Measurements from ENCODE around the gene CAMSAP1.

CAMSAP1 gene

DNA sequence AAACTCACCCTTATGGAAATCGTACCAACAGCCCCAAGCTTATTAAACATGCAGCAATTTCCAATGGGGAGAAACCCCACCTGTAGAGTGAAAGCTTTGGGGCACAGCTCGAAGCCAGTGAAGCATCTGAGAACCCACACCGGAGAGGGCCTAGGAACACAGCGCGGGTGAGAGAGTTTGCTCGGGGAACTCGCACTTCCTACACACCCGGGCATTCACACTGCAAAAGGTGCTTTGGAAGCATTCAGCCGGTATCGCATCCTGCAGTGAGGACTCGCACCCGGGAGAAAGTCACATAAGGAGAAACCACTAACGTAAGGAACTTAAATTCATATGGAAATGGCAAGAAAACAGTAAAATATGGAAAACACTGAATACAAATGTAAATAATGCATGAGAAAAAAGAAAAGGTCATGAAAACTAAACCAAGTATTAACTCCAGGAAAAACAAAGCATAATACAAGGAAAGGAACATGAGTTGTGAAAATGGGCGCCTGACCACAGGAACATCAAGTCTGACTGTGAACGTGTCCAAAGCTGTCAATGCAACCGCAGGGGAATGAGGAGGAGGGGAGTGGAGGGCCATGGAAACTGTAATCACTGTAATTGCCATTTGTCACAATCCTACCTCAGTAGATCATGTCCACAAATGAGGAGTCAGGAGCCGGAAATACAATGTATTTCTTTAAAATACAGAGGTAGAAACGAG lies 28.7 kb downstream of the CAMSAP1 start:
- no peak for DNase-seq

DNA sequence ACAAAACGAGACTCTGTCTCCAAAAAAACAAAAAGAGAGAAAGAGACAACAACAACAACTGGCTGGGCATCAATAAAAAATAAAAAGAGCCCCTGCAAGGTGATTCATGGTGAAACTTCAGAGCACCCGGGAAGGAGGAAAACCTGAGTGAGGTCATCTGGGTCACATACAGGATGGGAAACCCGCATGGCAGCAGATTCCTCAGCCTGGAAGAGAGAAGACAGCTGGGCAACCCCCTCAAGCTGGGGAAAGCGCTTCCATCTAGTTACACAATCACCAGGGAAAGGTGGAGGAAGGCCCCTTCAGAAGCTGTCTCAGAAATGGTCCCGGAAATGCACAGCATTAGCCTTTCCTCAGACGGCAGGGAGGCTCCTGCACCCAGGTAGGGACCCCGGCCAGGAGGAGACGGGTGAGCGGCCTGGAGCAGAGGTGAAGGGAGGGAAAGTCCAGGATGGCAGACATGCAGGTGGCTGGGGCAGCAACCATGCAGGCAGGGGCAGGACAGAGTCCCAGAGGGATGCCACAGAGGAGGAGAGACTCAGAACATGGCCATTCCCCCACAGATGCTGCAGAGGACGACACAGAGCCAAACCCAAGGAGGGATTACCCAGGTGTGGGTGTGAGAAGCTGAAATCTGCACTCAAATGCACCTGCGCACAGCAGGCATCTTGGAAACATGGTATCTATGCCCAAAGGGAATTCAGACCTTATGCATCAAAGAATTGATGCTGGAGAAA lies 29.4 kb downstream of the CAMSAP1 start:
- no peak for DNase-seq

DNA sequence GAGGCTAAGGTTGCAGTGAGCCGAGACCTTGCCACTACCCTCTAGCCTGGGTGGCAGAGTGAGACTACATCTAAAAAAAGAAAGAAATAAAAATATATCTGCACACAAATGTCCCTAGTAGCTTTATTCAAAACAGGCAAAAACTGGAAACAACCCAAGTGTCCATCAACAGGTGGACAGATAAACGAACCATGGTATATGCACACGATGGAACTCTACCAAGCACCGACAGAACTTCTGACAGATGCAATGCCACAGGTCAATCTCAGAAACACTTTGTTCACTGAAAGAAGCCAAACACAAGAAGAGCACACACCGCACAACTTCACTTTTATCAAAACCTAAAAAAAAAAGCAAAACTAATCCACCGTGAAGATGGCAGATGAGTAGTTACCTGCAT lies 30.4 kb downstream of the CAMSAP1 start:
- no peak for DNase-seq

DNA sequence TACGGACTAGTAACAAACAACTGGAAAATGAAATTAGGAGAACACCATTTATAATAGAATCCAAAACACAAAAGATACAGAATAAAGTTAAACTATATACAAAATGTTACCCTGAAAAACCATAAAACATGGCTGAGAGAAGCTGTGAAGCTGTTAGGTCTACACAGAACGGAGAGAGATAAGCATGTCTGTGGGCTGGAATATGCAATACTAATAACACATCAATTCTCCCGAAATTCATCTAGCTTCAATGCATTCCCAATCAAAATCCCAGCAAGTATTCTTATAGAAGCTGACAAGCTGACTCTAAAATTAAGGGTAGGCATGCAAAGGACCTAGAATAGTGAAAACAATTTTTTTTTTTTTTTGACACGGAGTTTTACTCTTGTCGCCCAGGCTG lies 32.5 kb downstream of the CAMSAP1 start:
- DNase-seq = no peak

DNA sequence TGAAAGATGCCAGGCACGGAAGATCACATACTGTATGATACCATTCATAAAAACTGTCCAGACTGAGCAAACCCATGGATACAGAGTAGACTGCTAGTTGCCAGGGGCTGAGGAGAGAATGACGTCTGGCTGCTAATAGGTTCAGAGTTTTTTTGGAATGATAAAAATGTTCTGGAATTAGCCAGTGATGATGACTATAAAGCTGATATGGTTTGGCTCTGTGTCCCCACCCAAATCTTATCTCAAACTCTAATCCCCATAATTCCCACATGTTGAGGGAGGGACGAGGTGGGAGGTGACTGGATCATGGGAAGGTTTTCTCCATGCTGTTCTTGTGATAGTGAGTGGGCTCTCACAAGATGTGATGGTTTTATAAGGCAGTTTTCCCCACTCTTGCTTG lies 37.4 kb downstream of the CAMSAP1 start:
- DNase-seq = no peak

DNA sequence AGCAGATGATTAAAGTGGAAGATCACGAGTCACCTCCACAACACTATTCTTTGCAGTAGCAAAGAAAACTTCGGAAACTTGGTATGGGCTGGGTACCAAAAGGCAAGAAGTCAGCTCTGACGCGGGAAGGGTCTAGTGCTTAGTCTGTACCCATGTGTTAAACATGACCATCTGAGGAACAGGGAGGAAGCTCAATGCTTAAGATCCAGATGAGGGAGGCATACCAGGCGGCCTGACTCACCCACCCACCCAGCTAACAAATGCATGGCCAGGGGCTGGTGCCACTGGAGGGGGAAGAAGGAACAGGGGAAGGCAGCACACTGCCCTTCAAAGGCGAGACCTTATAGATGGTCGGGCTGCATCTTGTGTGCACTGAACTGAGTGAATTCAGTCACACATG lies 41.8 kb downstream of the CAMSAP1 start:
- DNase-seq = no peak

DNA sequence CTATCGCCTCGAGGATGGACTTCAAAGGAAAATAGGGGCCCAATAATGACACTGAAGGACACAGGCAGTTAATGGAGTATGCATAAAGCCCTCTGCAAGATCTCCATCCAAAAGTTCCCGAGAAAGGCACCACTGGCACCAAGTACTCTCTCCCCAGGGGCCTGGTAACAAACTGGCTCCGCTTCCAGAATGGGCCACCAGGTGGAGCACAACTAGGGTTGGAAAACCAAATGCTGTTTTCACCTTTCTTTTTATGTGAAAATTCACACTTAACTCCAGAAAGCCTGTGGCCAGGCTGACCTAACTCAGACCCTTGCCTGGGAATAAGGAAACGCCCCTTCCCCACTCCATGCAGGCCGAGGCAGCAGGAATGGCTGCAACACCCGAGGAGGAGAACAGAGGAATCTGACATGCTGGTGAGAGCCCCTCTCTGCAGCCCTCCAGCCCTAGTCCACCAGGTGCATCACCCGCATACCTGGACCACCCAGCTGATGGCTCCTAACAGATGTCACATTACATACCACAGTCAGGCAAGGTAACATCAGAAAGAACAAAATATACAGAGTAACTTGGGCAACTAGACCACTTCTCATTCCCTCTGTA lies 42.8 kb downstream of the CAMSAP1 start:
- DNase-seq = peak; percentile 40

DNA sequence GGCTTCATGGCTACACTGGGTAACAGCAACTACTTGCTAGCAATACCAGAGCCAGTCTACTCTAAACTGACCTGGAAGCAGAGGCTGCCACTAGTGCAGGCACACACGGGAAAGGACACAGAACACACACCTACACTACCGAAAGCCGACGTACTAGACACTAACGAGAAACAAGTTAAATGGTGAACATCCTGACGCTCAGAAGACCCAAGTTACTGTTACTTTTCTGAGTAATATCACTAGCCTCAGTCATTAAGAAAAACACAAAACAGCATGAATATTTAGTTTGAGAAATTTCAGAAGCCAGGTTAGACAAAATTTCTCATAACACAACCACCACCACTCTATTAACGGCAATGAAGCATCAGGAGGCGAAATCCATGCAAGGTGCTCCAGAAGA lies 44.5 kb downstream of the CAMSAP1 start:
- no peak for DNase-seq

DNA sequence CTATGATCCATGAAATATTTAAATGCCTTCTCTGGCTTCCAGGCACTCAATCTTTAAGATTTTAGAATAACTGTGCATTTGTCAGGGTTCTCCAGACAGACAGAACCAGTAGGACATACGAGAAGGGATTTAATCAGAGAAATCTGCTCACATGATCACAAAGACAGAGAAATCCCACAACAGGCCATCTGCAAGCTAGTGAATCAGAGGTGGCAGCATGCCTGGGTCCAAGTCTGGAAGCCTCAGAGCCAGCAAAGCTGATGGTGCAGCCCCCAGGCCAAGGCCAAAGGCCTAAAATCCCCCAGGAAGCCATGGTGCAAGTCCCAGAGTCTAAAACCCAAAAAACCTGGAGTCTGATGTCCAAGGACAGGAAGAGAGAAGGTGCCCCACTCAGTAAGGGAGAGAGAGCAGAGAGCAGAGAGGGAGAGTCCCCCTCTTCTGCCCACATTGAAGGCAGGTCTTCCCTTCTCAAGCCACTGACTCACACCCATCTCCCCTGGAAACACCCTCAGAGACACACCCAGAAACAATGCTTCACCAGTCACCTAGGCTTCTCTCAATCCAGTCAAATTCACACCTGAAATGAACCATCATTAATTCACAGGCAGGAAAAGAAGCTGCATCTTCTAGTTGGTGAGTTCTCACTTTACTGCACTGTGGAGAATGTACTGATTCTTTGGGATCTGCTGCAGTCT lies 48.7 kb downstream of the CAMSAP1 start:
- DNase-seq = no peak

DNA sequence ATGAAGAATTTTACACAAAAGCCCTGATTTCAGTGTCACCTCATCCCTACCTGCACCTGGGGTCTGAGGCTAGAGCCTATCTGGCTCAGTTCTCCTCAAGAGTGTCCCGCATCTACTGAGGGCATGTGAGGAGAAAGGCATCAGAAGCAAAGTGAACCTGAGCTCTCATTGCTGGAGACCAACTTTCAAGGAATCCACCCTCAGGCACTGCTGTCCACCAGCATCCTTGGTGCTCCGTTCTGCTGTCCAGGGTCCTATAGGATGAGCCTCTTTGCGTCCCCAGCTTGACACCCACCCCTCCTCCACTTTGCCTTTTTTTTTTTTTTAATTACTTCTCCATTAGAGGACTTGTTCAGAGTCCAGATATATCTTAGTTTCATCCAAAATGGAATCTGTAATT lies 49.5 kb downstream of the CAMSAP1 start:
- DNase-seq = no peak

DNA sequence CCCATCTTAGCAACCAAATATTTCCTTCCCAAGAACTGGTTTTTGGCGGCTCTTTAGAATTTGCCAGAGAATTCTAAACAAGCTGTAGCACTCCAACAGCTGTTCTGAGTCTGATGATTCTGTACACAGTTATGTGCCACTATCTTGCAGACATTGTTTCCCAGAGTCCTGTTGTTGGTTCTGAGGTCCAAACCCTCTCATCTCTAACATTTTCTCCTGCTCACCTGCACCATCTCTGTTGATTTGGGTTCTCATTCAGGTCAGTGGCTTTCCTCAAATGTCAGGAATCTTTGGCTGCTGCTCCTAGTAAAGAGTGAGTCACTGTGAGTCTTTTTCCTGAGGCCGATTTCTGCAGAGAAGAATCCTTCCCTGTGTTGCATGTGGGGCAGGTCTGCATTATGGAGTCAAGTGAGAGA lies 50.0 kb downstream of the CAMSAP1 start:
- no peak for DNase-seq

DNA sequence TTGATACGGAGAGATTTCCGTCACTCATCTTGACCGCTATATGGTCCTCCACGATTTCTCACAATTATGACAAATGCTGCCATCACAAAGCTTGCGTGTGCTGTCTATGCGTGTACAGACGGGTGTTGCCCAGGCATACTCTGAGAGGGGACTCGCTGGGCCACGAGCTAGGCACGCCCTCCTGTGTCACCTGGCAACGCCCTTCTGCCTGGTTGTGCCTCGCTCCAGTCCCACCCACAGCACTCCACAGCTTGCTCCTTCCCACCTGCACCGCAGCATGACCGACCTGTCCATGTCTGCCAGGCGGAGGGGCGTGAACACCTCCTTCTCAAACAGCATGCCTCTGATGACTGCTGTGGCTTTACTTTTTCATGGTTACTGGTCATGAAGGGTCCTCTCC lies 55.6 kb downstream of the CAMSAP1 start:
- DNase-seq = no peak

DNA sequence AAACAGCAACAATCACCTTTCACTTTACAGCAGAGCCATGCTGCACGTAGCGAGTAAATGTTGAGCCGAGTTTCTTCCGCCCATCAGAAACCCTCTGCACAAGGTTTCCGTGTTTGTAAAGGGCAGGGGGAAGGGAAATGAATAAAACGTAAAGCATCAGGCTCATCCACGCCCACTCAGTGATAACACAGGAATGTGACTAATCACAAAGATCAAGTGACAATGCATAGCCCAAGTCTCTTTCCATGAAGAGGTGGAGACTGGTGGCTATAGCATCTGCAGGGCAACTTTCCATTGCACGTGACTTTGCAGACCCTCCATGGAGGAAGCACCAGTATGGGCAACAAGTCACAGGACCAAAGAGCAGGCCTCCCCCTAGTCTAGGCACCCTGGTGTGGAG lies 56.6 kb downstream of the CAMSAP1 start:
- no peak for DNase-seq

DNA sequence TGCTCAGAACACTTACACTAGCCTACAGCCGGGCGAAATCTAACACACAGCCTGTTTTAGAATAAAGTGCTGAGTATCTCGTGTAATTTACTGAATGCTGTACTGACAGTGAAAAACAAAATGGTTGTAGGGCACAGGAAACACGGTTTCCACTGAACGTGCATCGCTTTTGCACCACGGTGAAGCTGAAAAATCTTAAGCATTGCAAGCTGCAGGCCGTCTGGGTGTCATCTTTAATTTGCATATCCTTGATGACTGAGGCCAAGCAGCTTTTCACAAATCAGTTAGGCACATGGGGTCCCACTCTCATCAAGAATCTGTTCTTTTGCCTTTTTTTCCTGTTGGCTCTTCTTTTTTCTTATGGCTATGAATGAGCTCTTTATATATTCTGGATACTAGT lies 58.2 kb downstream of the CAMSAP1 start:
- no peak for DNase-seq

DNA sequence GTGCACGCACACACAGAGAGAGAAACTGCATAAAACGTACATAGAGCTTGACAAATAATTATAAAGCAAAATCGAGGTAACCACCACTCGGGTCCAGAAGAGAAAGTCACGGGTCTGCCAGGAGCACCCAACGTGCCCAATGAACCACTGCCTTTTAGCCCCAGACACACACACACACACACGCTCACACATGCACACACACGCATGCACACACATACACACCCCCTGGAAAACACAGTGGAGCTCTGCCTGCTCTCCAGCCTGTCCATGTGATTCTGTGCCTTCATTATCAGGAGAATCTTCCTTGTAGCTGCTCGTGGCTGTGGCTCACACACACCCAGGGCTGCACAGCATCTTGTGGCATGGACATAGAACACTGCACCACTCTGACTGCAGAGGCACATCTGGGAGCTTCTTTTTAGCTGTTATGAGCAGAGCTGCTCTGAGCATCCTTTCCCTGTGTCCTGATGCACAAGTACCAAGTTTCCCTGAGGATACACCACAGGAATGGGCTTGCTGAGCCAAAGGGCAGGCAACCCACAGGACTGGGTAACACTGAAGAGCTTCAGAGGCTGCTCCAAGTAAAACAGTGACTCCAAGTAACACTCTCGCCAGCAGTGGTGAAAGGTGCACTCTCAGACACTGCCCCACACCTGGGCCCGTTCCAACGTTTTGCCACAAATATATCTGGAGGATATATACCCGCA lies 58.9 kb downstream of the CAMSAP1 start:
- no peak for DNase-seq

DNA sequence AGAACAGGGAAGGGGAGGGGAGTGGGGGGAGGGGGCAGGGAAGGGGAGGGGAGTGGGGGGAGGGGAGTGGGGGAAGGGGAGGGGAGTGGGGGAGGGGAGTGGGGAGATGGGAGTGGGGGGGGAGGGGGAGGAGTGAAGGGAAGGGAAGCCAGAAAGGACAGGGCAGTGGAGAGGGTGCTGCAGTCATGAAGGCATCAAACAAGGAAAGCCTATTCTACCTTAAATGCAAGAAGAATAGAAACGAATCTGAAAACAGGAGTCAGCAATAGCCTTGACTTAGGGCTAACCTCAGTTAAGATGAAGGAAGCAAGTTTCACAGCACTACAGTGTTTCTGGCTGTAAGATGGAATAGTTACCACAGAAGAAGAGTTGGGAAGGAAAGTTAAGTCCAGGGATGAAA lies 59.5 kb downstream of the CAMSAP1 start:
- no peak for DNase-seq

DNA sequence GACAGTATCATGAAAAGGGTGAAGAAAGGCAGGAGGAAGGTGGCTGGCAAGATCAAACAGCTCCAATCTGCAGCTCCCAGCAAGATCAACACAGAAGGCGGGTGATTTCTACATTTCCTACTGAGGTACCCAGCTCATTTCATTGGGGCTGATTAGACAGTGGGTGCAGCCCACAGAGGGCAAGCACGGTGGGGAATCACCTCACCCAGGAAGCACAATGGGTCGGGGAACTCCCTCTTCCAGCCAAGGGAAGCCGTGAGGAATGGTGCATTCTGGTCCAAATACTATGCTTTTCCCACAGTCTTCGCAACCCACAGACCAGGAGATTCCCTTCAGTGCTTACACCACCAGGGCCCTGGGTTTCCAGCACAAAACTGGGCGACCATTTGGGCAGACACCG lies 66.8 kb downstream of the CAMSAP1 start:
- DNase-seq = no peak

DNA sequence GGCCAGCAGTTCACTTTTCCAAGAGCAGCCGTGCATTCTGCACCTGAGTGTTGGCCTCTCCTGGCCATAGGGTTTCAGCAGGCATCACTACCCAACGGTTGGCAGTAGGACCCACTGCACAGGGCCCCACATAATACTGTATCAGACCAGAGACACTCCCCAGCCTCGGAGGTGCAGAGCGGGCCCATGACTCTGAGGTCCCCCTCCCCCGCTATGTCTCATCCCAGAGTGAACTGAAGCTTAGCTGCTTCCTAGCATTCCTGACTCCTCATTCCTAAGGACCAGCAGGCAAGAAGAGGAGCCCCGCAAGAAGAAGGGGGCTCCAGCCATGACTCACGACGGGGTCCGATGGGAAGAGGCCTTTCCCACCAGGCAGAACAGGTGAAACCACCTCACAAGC lies 67.2 kb downstream of the CAMSAP1 start:
- DNase-seq = no peak

DNA sequence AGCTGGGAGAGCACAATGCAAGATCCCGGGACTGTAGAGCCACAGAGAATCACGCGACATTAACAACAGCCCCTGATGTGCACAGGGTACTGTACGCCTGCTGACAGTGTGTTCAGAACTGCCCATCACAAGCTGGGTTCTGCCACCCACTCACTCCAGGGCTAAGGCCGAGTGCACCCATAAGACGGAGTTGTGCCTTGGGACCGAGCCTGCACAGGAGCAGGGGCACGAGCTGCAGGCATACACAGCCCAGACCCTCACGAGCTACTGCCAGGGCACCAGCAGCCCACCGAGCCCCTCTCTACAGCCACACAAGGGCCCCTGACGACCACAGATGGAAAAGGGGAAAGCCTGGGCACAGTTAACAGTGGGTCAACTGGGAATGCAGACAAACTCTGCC lies 67.8 kb downstream of the CAMSAP1 start:
- no peak for DNase-seq

DNA sequence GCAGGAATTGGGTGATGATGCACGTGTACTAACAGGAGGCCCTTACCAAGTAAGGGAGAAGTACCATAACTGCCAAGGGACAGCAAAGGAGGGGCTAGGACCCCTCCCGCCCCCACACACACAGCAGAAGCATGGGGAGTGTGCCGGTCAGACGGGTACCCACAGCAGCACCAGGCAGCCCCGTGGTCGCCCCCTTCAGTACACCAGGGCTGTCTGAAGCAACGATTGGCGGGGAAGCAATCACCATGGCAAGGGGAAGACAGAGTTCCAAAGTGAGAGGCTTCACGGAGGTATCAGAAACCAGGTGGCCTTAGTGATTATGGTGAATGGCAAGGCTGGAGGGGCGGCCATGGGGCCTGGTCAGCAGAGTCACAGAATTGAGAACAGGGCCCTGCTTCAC lies 72.2 kb downstream of the CAMSAP1 start:
- DNase-seq = no peak

DNA sequence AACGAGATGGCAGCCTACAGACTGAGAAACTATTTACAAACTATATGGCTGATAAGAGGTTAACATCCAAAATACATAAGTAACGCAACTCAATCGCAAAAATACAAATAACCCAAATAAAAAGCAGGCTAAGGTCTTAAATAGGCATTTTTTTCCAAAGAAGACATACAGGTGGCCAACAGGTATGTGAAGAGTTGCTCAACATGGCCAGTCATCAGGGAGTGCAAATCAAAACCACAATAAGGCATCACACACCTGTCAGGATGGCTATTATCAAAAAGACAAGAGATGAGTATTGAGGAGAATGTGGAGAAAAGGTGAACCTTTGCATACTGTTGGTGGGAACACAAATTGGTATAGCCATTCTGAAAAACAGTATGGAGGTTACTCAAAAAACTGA lies 73.5 kb downstream of the CAMSAP1 start:
- DNase-seq = no peak

DNA sequence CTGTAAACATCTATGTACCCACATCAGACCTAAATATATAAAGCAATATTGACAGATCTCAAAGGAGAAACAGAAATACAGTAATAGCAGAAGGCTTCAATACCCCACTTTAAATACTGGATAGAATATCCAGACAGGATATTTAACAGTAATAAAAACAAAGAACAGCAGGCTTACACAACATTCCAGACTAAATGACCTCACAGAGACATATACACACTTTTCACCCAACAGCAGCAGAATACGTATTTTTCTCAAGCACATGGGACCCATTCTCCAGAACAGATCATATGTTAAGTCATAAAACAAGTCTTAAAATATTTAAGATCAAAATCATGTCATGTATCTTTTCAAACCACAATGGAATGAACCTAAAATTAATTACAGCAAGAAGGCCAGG lies 76.8 kb downstream of the CAMSAP1 start:
- no peak for DNase-seq

DNA sequence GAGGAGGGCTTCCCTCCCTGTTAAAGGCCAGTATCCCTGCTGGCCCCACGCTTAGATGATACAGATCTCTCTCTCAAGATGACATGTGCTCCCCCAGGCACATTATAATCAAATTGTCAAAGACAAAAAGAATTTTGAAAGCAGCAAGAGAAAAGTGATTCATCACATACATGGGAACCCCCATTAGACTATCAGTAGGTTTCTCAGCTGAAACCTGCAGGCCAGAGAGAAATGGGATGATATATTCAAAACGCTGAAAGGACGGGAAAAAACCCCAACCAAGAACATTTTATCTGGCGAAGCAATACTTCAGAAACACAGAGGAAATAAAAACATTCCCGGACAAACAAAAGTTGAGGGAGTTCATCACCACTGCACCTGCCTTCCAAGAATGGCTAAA lies 78.7 kb downstream of the CAMSAP1 start:
- no peak for DNase-seq
